ENCODE data around the gene TBCB. TPM values are rescaled to one million over a fixed set of nuclear protein-coding genes. Genes with fewer than 3 reads are reported as not detected.
A peak's percentile ranks its signal among the peaks of the same experiment; 100 is the strongest.
"Not testable (repeated sequence)": the region's sequence is repeated elsewhere in the genome, so short reads cannot be mapped to it uniquely, and the experiment has no call there.

Gene TBCB
- total RNA-seq, 1 donor from 2014 or later = 97.6 TPM

DNA sequence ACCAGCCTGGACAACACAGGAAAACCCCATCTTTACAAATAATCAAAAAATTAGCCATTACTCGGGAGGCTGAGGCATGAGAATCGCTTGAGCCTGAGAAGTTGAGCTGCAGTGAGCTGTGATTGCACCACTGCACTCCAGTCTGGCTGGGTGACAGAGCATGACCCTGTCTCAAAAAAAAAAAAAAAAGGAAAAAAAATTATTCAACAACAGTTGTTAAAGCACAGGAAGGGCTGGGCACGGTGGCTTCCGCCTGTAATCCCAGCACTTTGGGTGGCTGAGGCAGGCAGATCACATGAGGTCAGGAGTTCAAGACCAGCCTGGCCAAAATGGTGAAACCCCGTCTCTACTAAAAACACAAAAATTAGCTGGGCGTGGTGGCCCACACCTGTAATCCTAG is 16.0 kb downstream of the TBCB start:
- H3K9me3 ChIP-seq (ENCODE audit: control insufficient read depth in 3 of 3, low read length in 3 of 3); H3K27me3 ChIP-seq (ENCODE audit: control insufficient read depth in 3 of 3, insufficient read depth in 3 of 3, low read length in 3 of 3); H3K27ac ChIP-seq (ENCODE audit: low read depth, low read length): not testable (repeated sequence)

DNA sequence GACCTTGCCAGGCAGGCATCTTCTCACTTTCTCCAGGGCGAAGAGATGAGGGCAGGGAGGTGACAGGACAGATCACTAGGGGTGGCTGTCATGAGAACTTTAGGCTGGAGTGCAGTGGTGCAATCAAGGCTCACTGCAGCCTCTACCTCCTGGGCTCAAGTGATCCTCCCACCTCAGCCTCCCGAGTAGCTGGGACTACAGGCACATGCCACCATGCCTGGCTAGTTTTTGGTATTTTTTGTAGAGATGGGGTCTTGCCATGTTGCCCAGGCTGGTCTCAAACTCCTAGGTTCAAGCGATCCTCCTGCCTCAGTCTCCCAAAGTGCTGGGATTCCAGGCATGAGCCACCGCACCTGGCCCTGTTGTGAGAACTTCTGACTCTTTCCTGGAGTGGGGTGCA is 19.6 kb downstream of the TBCB start:
- not testable (repeated sequence) for H3K27me3 ChIP-seq (ENCODE audit: control insufficient read depth in 3 of 3, insufficient read depth in 3 of 3, low read length in 3 of 3); H3K27ac ChIP-seq (ENCODE audit: low read depth, low read length); H3K36me3 ChIP-seq (ENCODE audit: control insufficient read depth in 3 of 3, insufficient read depth in 3 of 3, low read length in 3 of 3); H3K9ac ChIP-seq (ENCODE audit: low read depth in 1 of 3, low read length in 3 of 3); H3K9me3 ChIP-seq (ENCODE audit: control insufficient read depth in 3 of 3, low read length in 3 of 3); H3K4me3 ChIP-seq (ENCODE audit: low read length in 3 of 3)
- H3K4me1 ChIP-seq (ENCODE audit: control insufficient read depth in 3 of 3, insufficient read depth in 3 of 3, low read length in 3 of 3) = peaks cover 6 to 12% (median 6%) of the 10 kb centered on the region in 3 donors

More for the DNA sequence above, 16.0 kb downstream of the TBCB start:
- H3K9ac ChIP-seq (ENCODE audit: low read depth in 1 of 3, low read length in 3 of 3); H3K36me3 ChIP-seq (ENCODE audit: control insufficient read depth in 3 of 3, insufficient read depth in 3 of 3, low read length in 3 of 3); H3K4me3 ChIP-seq (ENCODE audit: low read length in 3 of 3): not testable (repeated sequence)
- peaks cover 9 to 11% (median 10%) of the 10 kb centered on the region in 3 donors for H3K4me1 ChIP-seq (ENCODE audit: control insufficient read depth in 3 of 3, insufficient read depth in 3 of 3, low read length in 3 of 3)

DNA sequence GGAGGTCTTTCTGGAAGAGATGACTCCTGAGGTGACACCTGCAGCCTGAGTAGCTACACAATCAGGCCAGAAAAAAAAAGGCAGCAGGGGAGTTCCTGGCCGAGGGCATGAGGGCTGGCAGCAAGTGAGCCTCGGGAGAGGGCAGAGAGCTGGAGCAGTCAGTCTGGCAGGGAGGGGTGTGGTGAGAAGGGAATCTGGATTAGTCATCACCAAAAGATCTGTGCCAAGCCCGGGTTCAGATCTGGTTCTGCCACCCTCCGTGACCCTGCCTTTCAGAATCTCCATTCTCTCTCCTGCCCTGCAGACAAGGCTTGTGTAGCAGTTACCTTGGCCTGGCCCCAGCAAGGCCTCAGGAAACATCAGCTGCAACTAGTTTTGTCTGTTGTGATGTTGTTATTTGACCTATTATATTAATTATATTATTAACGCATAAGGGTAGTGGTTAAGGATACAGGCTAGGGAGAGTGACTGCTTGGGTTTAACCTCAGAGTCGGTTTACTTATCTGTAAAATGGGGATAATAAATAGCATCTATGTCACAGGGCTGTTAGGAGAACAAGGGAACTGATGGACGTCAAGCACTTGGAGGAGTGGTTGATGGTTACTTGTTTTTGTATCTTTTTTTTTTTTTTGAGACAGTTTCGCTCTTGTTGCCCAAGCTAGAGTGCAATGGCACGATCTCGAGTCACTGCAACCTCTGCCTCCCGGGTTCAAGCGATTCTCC is 21.9 kb downstream of the TBCB start:
- no peak overlapping the region for H3K4me3 ChIP-seq (ENCODE audit: low read length in 3 of 3)
- peaks cover 0 to 4% (median 4%) of the 10 kb centered on the region in 3 donors for H3K36me3 ChIP-seq (ENCODE audit: control insufficient read depth in 3 of 3, insufficient read depth in 3 of 3, low read length in 3 of 3)
- peak overlapping the region; percentile 40 to 51 (median 41) for H3K9ac ChIP-seq (ENCODE audit: low read depth in 1 of 3, low read length in 3 of 3)
- peak overlapping the region; percentile 72 for H3K27ac ChIP-seq (ENCODE audit: low read depth, low read length)
- H3K4me1 ChIP-seq (ENCODE audit: control insufficient read depth in 3 of 3, insufficient read depth in 3 of 3, low read length in 3 of 3) = peaks cover 15 to 28% (median 15%) of the 10 kb centered on the region in 3 donors
- no peaks in the 10 kb centered on the region for H3K27me3 ChIP-seq (ENCODE audit: control insufficient read depth in 3 of 3, insufficient read depth in 3 of 3, low read length in 3 of 3)
- H3K9me3 ChIP-seq (ENCODE audit: control insufficient read depth in 3 of 3, low read length in 3 of 3) = no peaks in the 10 kb centered on the region

DNA sequence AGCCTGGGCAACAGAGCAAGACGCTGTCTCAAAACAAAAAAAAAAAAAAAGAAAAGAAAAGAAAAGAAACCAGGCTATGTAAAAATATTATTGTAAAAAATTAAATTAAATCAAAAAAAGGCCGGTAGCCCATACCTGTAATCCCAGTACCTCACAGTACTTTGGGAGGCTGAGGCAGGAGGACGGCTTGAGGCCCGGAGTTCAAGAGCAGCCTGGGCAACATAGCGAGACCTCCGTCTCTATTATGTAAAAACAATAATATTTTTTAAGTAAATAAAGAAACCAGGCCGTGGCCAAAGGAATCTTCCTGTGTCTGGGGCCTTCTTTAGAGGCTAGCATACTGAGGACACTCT is 23.8 kb downstream of the TBCB start:
- peak overlapping the region; percentile 84 to 97 (median 91) for H3K4me3 ChIP-seq (ENCODE audit: low read length in 3 of 3)
- peak overlapping the region; percentile 100 for H3K9ac ChIP-seq (ENCODE audit: low read depth in 1 of 3, low read length in 3 of 3)
- H3K27me3 ChIP-seq (ENCODE audit: control insufficient read depth in 3 of 3, insufficient read depth in 3 of 3, low read length in 3 of 3) = no peaks in the 10 kb centered on the region
- peak overlapping the region; percentile 100 for H3K27ac ChIP-seq (ENCODE audit: low read depth, low read length)
- H3K9me3 ChIP-seq (ENCODE audit: control insufficient read depth in 3 of 3, low read length in 3 of 3) = no peaks in the 10 kb centered on the region
- peaks cover 15 to 33% (median 15%) of the 10 kb centered on the region in 3 donors for H3K4me1 ChIP-seq (ENCODE audit: control insufficient read depth in 3 of 3, insufficient read depth in 3 of 3, low read length in 3 of 3)
- H3K36me3 ChIP-seq (ENCODE audit: control insufficient read depth in 3 of 3, insufficient read depth in 3 of 3, low read length in 3 of 3) = peaks cover 12 to 17% (median 16%) of the 10 kb centered on the region in 3 donors

DNA sequence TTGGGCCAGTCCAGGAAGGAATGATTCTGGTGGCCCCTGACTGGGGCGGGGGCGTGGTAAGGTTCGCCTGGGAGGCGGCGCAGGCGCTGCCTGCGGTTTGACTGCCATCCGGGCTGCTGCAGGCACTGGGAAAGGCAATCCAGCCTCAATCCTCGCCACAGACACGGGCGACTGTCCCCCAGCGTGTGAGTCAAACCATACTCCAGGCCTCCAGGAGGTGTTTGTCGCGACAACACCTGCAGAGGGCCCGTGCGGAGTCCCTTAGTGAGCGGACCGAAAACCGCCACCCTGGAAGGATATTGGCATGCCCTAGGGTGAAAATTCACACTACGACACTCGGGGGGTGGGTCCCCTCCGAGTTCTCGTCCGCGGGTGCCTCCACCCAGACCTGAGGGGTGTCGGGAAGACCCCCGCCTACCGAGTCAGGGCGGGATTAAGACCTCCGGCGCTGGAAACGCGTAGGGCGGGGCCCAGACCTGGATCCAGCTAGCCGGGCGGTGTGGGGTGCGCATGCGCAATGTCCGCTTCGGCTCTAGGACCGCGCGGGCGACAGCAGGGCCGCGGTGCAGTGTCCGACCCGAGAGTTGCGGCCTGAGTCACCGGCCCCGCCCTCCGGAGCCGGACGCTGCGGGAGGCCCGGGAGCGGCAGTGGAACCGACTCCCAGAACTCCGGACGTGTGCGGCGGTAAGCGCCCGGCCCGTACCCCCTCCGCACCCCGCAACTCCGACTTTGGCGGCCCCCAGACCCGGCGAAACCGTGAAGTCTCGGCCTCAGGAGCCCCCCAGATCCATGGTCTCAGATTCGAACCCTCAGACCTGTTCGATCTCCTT is 24.4 kb downstream of the TBCB start, which contains the start of gene CAPNS1:
CAPNS1 (plus strand) TSS at position 594 of the 831 bp plus-strand sequence. CDS start 946 bp downstream, outside the sequence.
- no peaks in the 10 kb centered on the region for H3K27me3 ChIP-seq (ENCODE audit: control insufficient read depth in 3 of 3, insufficient read depth in 3 of 3, low read length in 3 of 3)
- peaks cover 15 to 33% (median 15%) of the 10 kb centered on the region in 3 donors for H3K4me1 ChIP-seq (ENCODE audit: control insufficient read depth in 3 of 3, insufficient read depth in 3 of 3, low read length in 3 of 3)
- H3K27ac ChIP-seq (ENCODE audit: low read depth, low read length) = peak within 1 kb of the TSS; percentile 100
- H3K36me3 ChIP-seq (ENCODE audit: control insufficient read depth in 3 of 3, insufficient read depth in 3 of 3, low read length in 3 of 3) = peaks cover 18 to 23% (median 22%) of the 10 kb centered on the region in 3 donors
- no peaks in the 10 kb centered on the region for H3K9me3 ChIP-seq (ENCODE audit: control insufficient read depth in 3 of 3, low read length in 3 of 3)
- H3K4me3 ChIP-seq (ENCODE audit: low read length in 3 of 3) = peak within 1 kb of the TSS; percentile 91 to 99 (median 97)
- peak within 1 kb of the TSS; percentile 100 for H3K9ac ChIP-seq (ENCODE audit: low read depth in 1 of 3, low read length in 3 of 3)

DNA sequence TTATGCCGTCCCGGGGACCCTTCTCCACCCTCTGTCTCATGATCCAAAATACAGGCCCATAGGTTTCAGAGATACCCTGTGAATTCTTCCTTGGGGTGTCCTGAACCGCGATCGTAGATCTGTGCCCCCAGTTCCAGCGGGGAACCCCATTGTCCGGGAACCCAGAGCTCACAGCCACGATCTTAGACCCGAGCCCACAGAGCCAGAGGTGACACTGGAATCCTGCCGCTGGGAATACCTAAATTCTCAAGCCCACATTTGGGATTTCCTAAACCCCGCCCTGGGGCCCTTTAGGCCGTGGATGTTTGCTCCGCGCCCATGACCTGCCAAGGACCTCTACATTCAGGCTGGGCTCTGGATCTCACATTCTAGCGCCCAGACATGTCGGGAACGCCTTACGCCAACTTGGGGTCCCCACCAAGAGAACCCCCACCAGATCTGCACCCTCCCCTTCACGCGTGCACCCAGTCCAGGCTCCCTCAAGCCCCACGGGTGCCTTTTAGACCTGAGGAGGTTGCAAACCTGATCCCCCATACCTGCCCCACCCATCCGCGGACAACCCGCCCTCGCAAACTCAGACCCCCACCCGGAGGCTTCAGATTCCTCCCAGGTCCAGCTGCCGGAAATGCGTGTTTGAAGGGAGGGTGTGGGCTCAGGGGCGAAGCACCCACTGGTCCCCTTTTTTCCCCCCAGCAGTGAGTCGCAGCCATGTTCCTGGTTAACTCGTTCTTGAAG is 25.2 kb downstream of the TBCB start:
- Histone ChIP-seq H3K27me3 (ENCODE audit: control insufficient read depth in 3 of 3, insufficient read depth in 3 of 3, low read length in 3 of 3) (no peaks in the 10 kb centered on the region), H3K9me3 (ENCODE audit: control insufficient read depth in 3 of 3, low read length in 3 of 3) (no peaks in the 10 kb centered on the region), H3K36me3 (ENCODE audit: control insufficient read depth in 3 of 3, insufficient read depth in 3 of 3, low read length in 3 of 3) (peaks cover 24 to 29% (median 26%) of the 10 kb centered on the region in 3 donors), H3K27ac (ENCODE audit: low read depth, low read length) (peak overlapping the region; percentile 100), H3K9ac (ENCODE audit: low read depth in 1 of 3, low read length in 3 of 3) (peak overlapping the region; percentile 100), H3K4me3 (ENCODE audit: low read length in 3 of 3) (peak overlapping the region; percentile 91 to 99 (median 97)), H3K4me1 (ENCODE audit: control insufficient read depth in 3 of 3, insufficient read depth in 3 of 3, low read length in 3 of 3) (peaks cover 15 to 33% (median 15%) of the 10 kb centered on the region in 3 donors)

DNA sequence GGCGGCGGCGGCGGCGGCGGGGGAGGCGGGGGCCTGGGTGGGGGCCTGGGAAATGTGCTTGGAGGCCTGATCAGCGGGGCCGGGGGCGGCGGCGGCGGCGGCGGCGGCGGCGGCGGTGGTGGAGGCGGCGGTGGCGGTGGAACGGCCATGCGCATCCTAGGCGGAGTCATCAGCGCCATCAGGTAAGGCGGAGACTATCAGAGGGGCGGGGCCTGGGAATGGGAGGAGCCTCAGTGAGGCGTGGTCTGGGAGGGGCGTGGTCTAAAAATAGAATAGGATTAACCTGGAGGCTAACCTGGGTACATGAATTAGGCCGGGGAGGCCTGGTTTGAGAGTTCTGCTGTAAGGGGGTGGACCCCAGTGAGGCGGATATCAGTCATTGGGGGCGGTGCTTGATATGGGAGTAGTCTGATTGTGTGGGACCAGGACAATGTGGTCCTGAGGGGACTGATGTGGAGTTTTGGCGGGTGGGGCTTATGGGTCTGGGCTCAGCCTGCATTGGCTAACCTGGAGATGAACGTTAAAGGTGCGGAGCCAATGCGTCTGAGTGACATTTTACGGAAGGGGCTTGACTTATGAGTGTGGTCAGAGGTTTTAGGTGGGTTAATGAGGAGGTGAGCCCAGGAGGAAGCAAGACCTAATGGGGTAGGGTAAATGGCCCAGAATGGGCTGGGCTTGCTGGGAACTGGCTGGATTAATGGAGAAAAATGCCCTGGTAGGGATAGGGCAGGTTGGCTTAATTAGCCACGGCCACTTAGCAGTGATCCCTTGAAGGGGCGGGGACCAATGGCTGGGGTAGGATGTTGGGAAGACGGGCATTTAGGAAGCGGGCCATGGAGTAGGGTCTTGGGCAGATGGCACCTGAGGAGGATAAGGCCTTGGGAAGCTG is 26.0 kb downstream of the TBCB start:
- Histone ChIP-seq H3K36me3 (ENCODE audit: control insufficient read depth in 3 of 3, insufficient read depth in 3 of 3, low read length in 3 of 3) (peaks cover 32 to 37% (median 34%) of the 10 kb centered on the region in 3 donors), H3K9ac (ENCODE audit: low read depth in 1 of 3, low read length in 3 of 3) (peak overlapping the region; percentile 100), H3K4me3 (ENCODE audit: low read length in 3 of 3) (peak overlapping the region; percentile 91 to 99 (median 97)), H3K27me3 (ENCODE audit: control insufficient read depth in 3 of 3, insufficient read depth in 3 of 3, low read length in 3 of 3) (no peaks in the 10 kb centered on the region), H3K4me1 (ENCODE audit: control insufficient read depth in 3 of 3, insufficient read depth in 3 of 3, low read length in 3 of 3) (peaks cover 15 to 34% (median 17%) of the 10 kb centered on the region in 3 donors), H3K27ac (ENCODE audit: low read depth, low read length) (peak overlapping the region; percentile 100), H3K9me3 (ENCODE audit: control insufficient read depth in 3 of 3, low read length in 3 of 3) (no peaks in the 10 kb centered on the region)

DNA sequence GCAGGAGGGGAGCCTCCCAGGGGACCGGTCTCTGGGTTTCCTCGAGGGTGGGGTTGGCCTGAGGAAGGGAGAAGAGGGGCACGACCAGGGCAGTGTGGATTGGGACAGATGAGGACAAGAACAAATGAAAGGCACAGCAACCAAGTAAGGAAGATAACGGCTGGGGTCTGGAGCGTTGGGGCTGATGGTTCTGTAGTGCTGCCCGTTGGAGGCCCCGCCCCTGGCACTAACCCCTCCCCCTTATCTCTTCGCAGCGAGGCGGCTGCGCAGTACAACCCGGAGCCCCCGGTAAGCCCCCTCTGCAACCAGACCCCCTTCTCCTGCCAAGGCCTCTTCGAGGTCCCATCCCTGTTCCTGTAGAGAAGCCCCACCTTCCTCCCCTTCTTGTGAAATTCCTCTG is 26.8 kb downstream of the TBCB start:
- no peaks in the 10 kb centered on the region for H3K27me3 ChIP-seq (ENCODE audit: control insufficient read depth in 3 of 3, insufficient read depth in 3 of 3, low read length in 3 of 3)
- H3K4me1 ChIP-seq (ENCODE audit: control insufficient read depth in 3 of 3, insufficient read depth in 3 of 3, low read length in 3 of 3) = peaks cover 9 to 31% (median 13%) of the 10 kb centered on the region in 3 donors
- peaks cover 40 to 44% (median 42%) of the 10 kb centered on the region in 3 donors for H3K36me3 ChIP-seq (ENCODE audit: control insufficient read depth in 3 of 3, insufficient read depth in 3 of 3, low read length in 3 of 3)
- H3K27ac ChIP-seq (ENCODE audit: low read depth, low read length) = peak overlapping the region; percentile 100
- H3K9me3 ChIP-seq (ENCODE audit: control insufficient read depth in 3 of 3, low read length in 3 of 3) = no peaks in the 10 kb centered on the region
- H3K4me3 ChIP-seq (ENCODE audit: low read length in 3 of 3) = peak overlapping the region in 1 of 3 donors; percentile 64
- H3K9ac ChIP-seq (ENCODE audit: low read depth in 1 of 3, low read length in 3 of 3) = no peak overlapping the region

DNA sequence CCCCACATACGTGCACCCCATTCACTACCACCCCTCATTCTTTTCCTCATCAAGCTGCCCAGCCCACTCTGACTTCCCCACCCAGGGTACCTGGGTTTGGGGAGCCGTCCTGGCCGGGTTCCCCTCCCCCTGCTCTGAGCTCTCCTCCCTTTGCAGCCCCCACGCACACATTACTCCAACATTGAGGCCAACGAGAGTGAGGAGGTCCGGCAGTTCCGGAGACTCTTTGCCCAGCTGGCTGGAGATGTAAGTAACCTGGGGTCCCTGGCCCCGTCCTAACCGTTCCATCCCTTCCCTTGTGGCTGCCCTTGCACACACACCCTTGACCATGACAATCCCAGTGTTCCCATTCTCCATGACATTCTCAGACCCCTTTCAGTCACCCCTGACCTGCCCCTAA is 27.2 kb downstream of the TBCB start:
- no peak overlapping the region for H3K27ac ChIP-seq (ENCODE audit: low read depth, low read length)
- peaks cover 43 to 47% (median 45%) of the 10 kb centered on the region in 3 donors for H3K36me3 ChIP-seq (ENCODE audit: control insufficient read depth in 3 of 3, insufficient read depth in 3 of 3, low read length in 3 of 3)
- no peaks in the 10 kb centered on the region for H3K27me3 ChIP-seq (ENCODE audit: control insufficient read depth in 3 of 3, insufficient read depth in 3 of 3, low read length in 3 of 3)

More for the DNA sequence above, 27.2 kb downstream of the TBCB start:
- Histone ChIP-seq H3K4me3 (ENCODE audit: low read length in 3 of 3) (no peak overlapping the region), H3K4me1 (ENCODE audit: control insufficient read depth in 3 of 3, insufficient read depth in 3 of 3, low read length in 3 of 3) (peaks cover 8 to 29% (median 12%) of the 10 kb centered on the region in 3 donors), H3K9ac (ENCODE audit: low read depth in 1 of 3, low read length in 3 of 3) (no peak overlapping the region), H3K9me3 (ENCODE audit: control insufficient read depth in 3 of 3, low read length in 3 of 3) (no peaks in the 10 kb centered on the region)
